Measurements from ENCODE around the gene ZNF350. TPM values are rescaled to one million over a fixed set of nuclear protein-coding genes. Genes with fewer than 3 reads are reported as not detected.
A peak's percentile ranks its signal among the peaks of the same experiment; 100 is the strongest.

Gene ZNF350
- total and polyA plus RNA-seq, 2 of the 13 experiments (the other 11 are each of a cell fraction or from before 2014, with no cell fraction given) = 3.7 to 6.9 TPM

DNA sequence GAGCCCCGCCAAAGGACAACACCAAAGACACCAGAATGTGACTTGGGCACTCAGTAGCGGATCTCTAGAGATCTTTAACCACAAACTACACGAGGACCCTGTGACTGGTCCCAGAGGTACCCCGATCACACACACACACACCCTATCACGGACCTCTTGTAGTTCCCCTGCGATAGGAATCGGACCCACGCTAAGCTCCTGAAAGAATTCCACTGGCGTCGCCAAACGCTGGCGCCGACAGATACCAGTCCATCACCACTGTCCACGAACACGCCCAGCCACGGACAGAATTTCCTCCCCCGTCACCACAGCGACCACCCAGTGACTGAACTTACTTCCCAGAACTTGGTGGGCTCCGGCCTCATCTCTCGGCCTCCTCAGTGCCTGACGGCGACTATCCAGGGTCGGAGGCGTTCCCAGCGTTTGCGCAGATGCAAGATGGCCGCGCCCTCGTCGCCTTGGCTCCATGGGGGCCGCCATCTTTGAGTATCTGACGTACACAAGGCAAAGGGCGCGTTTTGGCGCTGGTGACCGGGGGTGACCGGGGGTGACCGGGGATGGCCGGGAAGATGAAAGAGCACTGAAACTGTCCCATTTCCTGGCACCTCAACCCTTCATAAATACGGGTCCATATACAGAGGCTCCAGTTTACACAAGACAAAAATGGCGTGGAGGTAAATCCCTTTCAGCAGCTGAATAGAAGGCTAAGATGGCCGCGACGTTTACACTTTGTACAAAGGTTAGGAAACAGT lies 21.3 kb upstream of the ZNF350 start, which contains the start of gene ZNF615 (continued):
- TF ChIP-seq, protein P1, sequence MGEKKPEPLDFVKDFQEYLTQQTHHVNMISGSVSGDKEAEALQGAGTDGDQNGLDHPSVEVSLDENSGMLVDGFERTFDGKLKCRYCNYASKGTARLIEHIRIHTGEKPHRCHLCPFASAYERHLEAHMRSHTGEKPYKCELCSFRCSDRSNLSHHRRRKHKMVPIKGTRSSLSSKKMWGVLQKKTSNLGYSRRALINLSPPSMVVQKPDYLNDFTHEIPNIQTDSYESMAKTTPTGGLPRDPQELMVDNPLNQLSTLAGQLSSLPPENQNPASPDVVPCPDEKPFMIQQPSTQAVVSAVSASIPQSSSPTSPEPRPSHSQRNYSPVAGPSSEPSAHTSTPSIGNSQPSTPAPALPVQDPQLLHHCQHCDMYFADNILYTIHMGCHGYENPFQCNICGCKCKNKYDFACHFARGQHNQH (CRISPR knock-in tag; IDR thresholded peaks at IDR 0.05) = peak; percentile 60; the same call in 1 of the 2 replicates
- TF ChIP-seq HOXA9 (CRISPR knock-in tag; IDR thresholded peaks at IDR 0.05; ENCODE audit: borderline replicate concordance) (0 out of 2 replicates have a peak, but pooled peaks have one; percentile 62), RBAK (CRISPR knock-in tag; IDR thresholded peaks at IDR 0.05) (no peak), TOPORS (CRISPR knock-in tag; IDR thresholded peaks at IDR 0.05) (peak; percentile 89), MXD4 (CRISPR knock-in tag; IDR thresholded peaks at IDR 0.05) (peak; percentile 40; the same call in 1 of the 2 replicates), ZKSCAN1 (IDR thresholded peaks at IDR 0.05; ENCODE audit: low read length) (peak; percentile 61), ZNF746 (CRISPR knock-in tag; IDR thresholded peaks at IDR 0.05) (0 out of 2 replicates have a peak, but pooled peaks have one; percentile 35), HNRNPK (IDR thresholded peaks at IDR 0.05; ENCODE audit: low read depth, low read length, poor library complexity, severe bottlenecking) (no peak), ZNF382 (CRISPR knock-in tag; IDR thresholded peaks at IDR 0.05; ENCODE audit: borderline replicate concordance) (no peak), NCOA1 (CRISPR knock-in tag; IDR thresholded peaks at IDR 0.05) (peak; percentile 43; the same call in 1 of the 2 replicates)
- TF ChIP-seq, protein P2, sequence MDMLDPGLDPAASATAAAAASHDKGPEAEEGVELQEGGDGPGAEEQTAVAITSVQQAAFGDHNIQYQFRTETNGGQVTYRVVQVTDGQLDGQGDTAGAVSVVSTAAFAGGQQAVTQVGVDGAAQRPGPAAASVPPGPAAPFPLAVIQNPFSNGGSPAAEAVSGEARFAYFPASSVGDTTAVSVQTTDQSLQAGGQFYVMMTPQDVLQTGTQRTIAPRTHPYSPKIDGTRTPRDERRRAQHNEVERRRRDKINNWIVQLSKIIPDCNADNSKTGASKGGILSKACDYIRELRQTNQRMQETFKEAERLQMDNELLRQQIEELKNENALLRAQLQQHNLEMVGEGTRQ (IDR thresholded peaks at IDR 0.05; ENCODE audit: low read depth, low read length) = no peak
- TF ChIP-seq, protein P2 (CRISPR knock-in tag; IDR thresholded peaks at IDR 0.05; ENCODE audit: borderline replicate concordance) = no peak
- TF ChIP-seq, protein P3, sequence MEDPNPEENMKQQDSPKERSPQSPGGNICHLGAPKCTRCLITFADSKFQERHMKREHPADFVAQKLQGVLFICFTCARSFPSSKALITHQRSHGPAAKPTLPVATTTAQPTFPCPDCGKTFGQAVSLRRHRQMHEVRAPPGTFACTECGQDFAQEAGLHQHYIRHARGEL (CRISPR knock-in tag; IDR thresholded peaks at IDR 0.05) = no peak
- TF ChIP-seq, protein P4, sequence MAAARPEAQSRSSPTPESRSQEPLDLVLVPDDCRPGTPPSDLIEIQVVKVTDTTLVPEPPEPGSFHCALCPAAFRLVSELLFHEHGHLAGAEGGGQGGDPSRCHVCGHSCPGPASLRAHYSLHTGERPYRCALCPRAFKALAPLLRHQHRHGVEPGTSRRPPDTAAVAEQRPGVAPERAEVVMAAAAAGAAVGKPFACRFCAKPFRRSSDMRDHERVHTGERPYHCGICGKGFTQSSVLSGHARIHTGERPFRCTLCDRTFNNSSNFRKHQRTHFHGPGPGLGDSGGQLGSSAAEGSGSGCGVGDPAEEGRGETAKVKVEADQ (CRISPR knock-in tag; IDR thresholded peaks at IDR 0.05; ENCODE audit: borderline replicate concordance) = no peak
- TF ChIP-seq, protein P5, sequence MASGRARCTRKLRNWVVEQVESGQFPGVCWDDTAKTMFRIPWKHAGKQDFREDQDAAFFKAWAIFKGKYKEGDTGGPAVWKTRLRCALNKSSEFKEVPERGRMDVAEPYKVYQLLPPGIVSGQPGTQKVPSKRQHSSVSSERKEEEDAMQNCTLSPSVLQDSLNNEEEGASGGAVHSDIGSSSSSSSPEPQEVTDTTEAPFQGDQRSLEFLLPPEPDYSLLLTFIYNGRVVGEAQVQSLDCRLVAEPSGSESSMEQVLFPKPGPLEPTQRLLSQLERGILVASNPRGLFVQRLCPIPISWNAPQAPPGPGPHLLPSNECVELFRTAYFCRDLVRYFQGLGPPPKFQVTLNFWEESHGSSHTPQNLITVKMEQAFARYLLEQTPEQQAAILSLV (CRISPR knock-in tag; IDR thresholded peaks at IDR 0.05; ENCODE audit: borderline replicate concordance) = no peak
- TF ChIP-seq, protein P6, sequence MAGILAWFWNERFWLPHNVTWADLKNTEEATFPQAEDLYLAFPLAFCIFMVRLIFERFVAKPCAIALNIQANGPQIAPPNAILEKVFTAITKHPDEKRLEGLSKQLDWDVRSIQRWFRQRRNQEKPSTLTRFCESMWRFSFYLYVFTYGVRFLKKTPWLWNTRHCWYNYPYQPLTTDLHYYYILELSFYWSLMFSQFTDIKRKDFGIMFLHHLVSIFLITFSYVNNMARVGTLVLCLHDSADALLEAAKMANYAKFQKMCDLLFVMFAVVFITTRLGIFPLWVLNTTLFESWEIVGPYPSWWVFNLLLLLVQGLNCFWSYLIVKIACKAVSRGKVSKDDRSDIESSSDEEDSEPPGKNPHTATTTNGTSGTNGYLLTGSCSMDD (CRISPR knock-in tag; IDR thresholded peaks at IDR 0.05) = no peak
- TF ChIP-seq, protein P7, sequence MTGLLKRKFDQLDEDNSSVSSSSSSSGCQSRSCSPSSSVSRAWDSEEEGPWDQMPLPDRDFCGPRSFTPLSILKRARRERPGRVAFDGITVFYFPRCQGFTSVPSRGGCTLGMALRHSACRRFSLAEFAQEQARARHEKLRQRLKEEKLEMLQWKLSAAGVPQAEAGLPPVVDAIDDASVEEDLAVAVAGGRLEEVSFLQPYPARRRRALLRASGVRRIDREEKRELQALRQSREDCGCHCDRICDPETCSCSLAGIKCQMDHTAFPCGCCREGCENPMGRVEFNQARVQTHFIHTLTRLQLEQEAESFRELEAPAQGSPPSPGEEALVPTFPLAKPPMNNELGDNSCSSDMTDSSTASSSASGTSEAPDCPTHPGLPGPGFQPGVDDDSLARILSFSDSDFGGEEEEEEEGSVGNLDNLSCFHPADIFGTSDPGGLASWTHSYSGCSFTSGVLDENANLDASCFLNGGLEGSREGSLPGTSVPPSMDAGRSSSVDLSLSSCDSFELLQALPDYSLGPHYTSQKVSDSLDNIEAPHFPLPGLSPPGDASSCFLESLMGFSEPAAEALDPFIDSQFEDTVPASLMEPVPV (CRISPR knock-in tag; IDR thresholded peaks at IDR 0.05) = no peak

All from HepG2 (cell line).